Mesothelial cell of epicardium (in vitro differentiated cells): ENCODE results near the gene SOCS3. TPM values are rescaled to one million over a fixed set of nuclear protein-coding genes. Genes with fewer than 3 reads are reported as not detected.

Experiments used
- DNase-seq, 2 experiments: peaks; one replicate each; pipeline ENCODE4 v3.0.0; 2021; ENCODE audit warnings: low spot score in 2 of 2; ENCODE audit not compliant: unreplicated experiment in 2 of 2
- H3K27ac Mint-ChIP-seq: 2 replicates; pipeline ENCODE4 v1.8.0; 2021; ENCODE audit warnings: mixed read lengths
- H3K27me3 Mint-ChIP-seq: 2 replicates; pipeline ENCODE4 v1.8.0; 2021; ENCODE audit warnings: low read depth, mixed read lengths
- H3K36me3 Mint-ChIP-seq: 2 replicates; pipeline ENCODE4 v1.8.0; 2021; ENCODE audit warnings: mixed read lengths
- H3K4me1 Mint-ChIP-seq: 2 replicates; pipeline ENCODE4 v1.8.0; 2021; ENCODE audit warnings: mixed read lengths
- H3K4me3 Mint-ChIP-seq: 2 replicates; pipeline ENCODE4 v1.8.0; 2021; ENCODE audit warnings: mild to moderate bottlenecking, moderate library complexity, mixed read lengths
- H3K9me3 Mint-ChIP-seq: 2 replicates; pipeline ENCODE4 v1.8.0; 2021; ENCODE audit warnings: mixed read lengths
- CTCF ChIP-seq: fragments of 200-600 bp; sonication (generic); IDR thresholded peaks from one replicate; pipeline ENCODE4 v1.5.0; 2021; ENCODE audit warnings: antibody characterized with exemption; ENCODE audit not compliant: unreplicated experiment
- total RNA-seq: library from RNA; stranded (reverse); gene quantifications from 3 replicates; pipeline ENCODE4 v1.2.1, GENCODE V29; 2021

Gene SOCS3
- total RNA-seq, 1 donor from 2014 or later: 45.7 TPM

GRCh38 chr17:78322327-78322857 lies 37.5 kb downstream of the SOCS3 start:
- no peak for DNase-seq
- Mint-ChIP-seq H3K27me3 (no peaks in the 10 kb centered on the region), H3K36me3 (no peaks in the 10 kb centered on the region), H3K4me3 (no peak overlapping the region), H3K4me1 (peaks cover 31% of the 10 kb centered on the region), H3K9me3 (no peaks in the 10 kb centered on the region), H3K27ac (no peak overlapping the region)
- no peak for TF ChIP-seq CTCF

DNA sequence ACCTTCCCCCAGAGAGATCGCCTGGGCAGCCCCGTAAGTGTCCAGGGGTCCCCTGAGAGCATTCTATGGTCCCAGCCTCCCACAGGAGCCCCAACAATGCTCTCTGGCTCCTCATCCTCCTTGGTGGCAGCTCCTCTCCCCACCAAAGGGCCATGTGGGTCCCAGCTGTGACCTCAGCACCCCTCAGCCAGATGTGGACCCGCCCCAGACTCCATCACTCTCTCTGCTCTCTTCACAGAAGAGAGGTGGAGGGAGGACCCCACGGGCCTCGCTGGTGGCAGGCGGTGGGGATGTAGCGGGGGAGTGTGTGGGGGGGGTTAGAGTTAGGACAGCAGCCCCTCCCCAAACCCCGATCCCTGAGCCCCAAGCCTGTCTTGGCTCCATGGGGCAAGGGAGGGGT lies 41.0 kb downstream of the SOCS3 start:
- no peak for TF ChIP-seq CTCF
- no peaks in the 10 kb centered on the region for H3K9me3 Mint-ChIP-seq
- no peak overlapping the region for H3K4me3 Mint-ChIP-seq
- H3K4me1 Mint-ChIP-seq: peaks cover 45% of the 10 kb centered on the region
- H3K27me3 Mint-ChIP-seq: no peaks in the 10 kb centered on the region
- H3K36me3 Mint-ChIP-seq: no peaks in the 10 kb centered on the region
- H3K27ac Mint-ChIP-seq: no peak overlapping the region
- no peak for DNase-seq

DNA sequence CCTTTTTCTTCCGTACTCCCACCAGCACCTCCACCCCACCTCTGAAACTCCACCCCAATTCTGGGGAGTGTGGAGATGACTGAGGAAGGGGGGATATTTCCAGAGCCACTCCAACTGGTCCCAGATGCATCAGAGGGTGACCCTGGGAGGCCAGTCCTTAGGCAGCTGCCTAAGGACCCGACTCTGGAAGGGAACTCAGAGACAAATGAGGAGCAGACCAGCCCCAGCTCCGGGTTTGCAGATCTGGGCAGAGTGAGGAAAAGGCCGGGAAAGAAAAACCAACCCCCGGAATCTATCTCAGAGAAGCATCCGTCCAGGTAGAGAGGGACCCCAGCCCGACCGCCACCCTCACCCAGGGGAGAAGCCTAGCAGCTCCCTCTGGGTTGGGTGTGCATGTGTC lies 41.5 kb downstream of the SOCS3 start:
- TF ChIP-seq CTCF: no peak
- H3K36me3 Mint-ChIP-seq: no peaks in the 10 kb centered on the region
- H3K27me3 Mint-ChIP-seq: no peaks in the 10 kb centered on the region
- H3K4me3 Mint-ChIP-seq: no peak overlapping the region
- peaks cover 43% of the 10 kb centered on the region for H3K4me1 Mint-ChIP-seq
- no peak overlapping the region for H3K27ac Mint-ChIP-seq
- no peak for DNase-seq
- H3K9me3 Mint-ChIP-seq: no peaks in the 10 kb centered on the region

GRCh38 chr17:78317794-78318400 lies 42.0 kb downstream of the SOCS3 start:
- no peak for TF ChIP-seq CTCF
- Mint-ChIP-seq H3K9me3 (no peaks in the 10 kb centered on the region), H3K27me3 (no peaks in the 10 kb centered on the region), H3K36me3 (no peaks in the 10 kb centered on the region), H3K27ac (peak overlapping the region; percentile 68), H3K4me3 (peak overlapping the region; percentile 17), H3K4me1 (peaks cover 39% of the 10 kb centered on the region)
- DNase-seq: no peak

DNA sequence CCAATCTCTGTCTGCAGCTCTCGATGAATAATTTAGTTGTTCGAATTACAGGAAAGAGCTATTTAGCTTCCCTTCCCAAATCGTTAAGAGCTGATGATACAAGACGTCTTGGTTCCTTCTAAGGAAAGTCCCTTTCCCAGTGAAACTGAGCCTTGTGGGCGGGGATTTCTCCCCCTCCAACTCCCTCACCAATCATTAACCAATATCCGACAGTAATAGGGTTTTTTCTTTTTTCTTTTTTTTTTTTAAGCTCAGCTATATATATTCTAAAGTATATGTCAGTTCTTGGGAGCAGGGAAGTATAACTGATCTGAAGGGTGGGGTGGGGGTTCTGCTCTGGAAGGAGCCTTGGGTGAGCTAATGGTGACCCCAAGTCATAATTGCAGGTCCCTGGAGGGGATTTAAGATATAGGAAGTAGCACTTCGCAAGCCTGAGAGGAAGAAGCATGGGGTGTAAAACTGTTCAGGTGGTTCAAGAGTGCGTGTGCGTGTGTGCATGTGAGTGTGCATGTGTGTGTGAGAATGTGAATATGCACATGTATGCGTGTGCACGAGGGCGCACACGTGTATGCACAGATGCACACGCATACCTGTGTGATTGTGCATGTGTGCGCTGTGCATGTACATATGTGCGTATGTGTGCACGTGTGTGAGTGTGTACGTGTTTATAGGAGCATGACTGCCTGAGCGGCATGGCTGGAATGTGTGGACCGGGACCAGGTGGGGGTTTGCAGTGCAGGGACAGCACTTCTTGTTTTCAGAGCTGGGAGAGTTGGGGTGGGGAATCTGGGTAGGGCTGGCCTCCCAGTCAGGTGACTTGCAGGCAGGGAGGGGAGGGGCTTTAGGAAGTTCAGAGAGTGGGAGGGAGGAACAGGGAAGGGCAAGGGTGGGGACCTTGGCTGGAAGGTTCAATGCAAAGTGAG lies 42.7 kb downstream of the SOCS3 start:
- Mint-ChIP-seq H3K4me1 (peaks cover 35% of the 10 kb centered on the region), H3K4me3 (peak overlapping the region; percentile 17)

More for the DNA sequence above, 42.7 kb downstream of the SOCS3 start:
- DNase-seq: no peak
- Mint-ChIP-seq H3K27ac (peak overlapping the region; percentile 78), H3K27me3 (no peaks in the 10 kb centered on the region), H3K36me3 (no peaks in the 10 kb centered on the region), H3K9me3 (no peaks in the 10 kb centered on the region)
- no peak for TF ChIP-seq CTCF
